Occipital lobe (tissue), 2 donors: ENCODE measurements around the gene OR2V2. TPM values are rescaled to one million over a fixed set of nuclear protein-coding genes. Genes with fewer than 3 reads are reported as not detected.
"Not testable (repeated sequence)": the region's sequence is repeated elsewhere in the genome, so short reads cannot be mapped to it uniquely, and the experiment has no call there.

Experiments used
- DNase-seq: peaks from one replicate; lab custom pipeline; 2025; lab: John Stamatoyannopoulos, UW
- total RNA-seq: library from RNA; depleted of rRNA; stranded (reverse); fragments of >200 nt; gene quantifications from one replicate; pipeline ENCODE4 v1.2.3, GENCODE V29; 2014

Gene OR2V2
- total RNA-seq, 1 donor from 2014 or later, result not detected

GRCh38 chr5:181114844-181115778, 32.3 kb upstream of the OR2V2 start:
- DNase-seq, result no peak

- no peak for DNase-seq
Measured at GRCh38 chr5:181118369-181118768, 29.0 kb upstream of the OR2V2 start.

- no peak for DNase-seq
Measured at GRCh38 chr5:181119105-181119504, 28.3 kb upstream of the OR2V2 start.

GRCh38 chr5:181120306-181120705, 27.1 kb upstream of the OR2V2 start:
- no peak for DNase-seq

GRCh38 chr5:181120761-181121160, 26.6 kb upstream of the OR2V2 start:
- DNase-seq, result no peak

GRCh38 chr5:181121675-181122561, 25.5 kb upstream of the OR2V2 start:
- DNase-seq, result no peak

GRCh38 chr5:181124526-181124925, 22.9 kb upstream of the OR2V2 start:
- DNase-seq, result no peak

- no peak for DNase-seq
Measured at GRCh38 chr5:181126841-181127240, 20.5 kb upstream of the OR2V2 start.

GRCh38 chr5:181127456-181127855, 19.9 kb upstream of the OR2V2 start:
- no peak for DNase-seq

GRCh38 chr5:181127907-181128626, 19.3 kb upstream of the OR2V2 start:
- DNase-seq, result no peak

- DNase-seq, result no peak
Measured at GRCh38 chr5:181129601-181130000, 17.8 kb upstream of the OR2V2 start.

- not testable (repeated sequence) for DNase-seq
Measured at GRCh38 chr5:181130081-181130480, 17.3 kb upstream of the OR2V2 start.

GRCh38 chr5:181130832-181131496, 16.4 kb upstream of the OR2V2 start, which contains the start of gene OR2V1:
TSS of gene OR2V1 (minus strand) at chr5:181131169. CDS start at chr5:181125304, 5,865 bp downstream.
- no peak for DNase-seq

- DNase-seq, result no peak
Measured at GRCh38 chr5:181131514-181131913, 15.9 kb upstream of the OR2V2 start.

GRCh38 chr5:181133083-181133482, 14.3 kb upstream of the OR2V2 start:
- DNase-seq, result no peak

- DNase-seq, result no peak
Measured at GRCh38 chr5:181133610-181134231, 13.7 kb upstream of the OR2V2 start.

GRCh38 chr5:181134259-181134658, 13.1 kb upstream of the OR2V2 start:
- no peak for DNase-seq

GRCh38 chr5:181136361-181136955, 10.9 kb upstream of the OR2V2 start:
- no peak for DNase-seq

GRCh38 chr5:181138258-181138657, 9.1 kb upstream of the OR2V2 start:
- DNase-seq, result no peak

- DNase-seq, result no peak
Measured at GRCh38 chr5:181140766-181141165, 6.6 kb upstream of the OR2V2 start.
